Measurements from ENCODE around the gene RFXAP. TPM values are rescaled to one million over a fixed set of nuclear protein-coding genes. Genes with fewer than 3 reads are reported as not detected.

The RFXAP gene
- total RNA-seq, 1 experiment from 2014 or later: 4.4 TPM

- no peak overlapping the region for H3K9ac ChIP-seq (ENCODE audit: low read length)
- no peaks in the 10 kb centered on the region for H3K27me3 ChIP-seq (ENCODE audit: insufficient read depth, low read length)
- no peak overlapping the region for H3K4me3 ChIP-seq (replicated peaks in 1 of 2; ENCODE audit: low read depth in 1 of 2, low read length in 2 of 2)
- H4K20me1 ChIP-seq (ENCODE audit: insufficient read depth): no peaks in the 10 kb centered on the region
- H3K79me2 ChIP-seq (ENCODE audit: insufficient read depth, low read length): no peaks in the 10 kb centered on the region
- POLR2A ChIA-PET: no interaction called here
- H3K4me1 ChIP-seq (ENCODE audit: control insufficient read depth in 1 of 2, insufficient read depth in 2 of 2, low read length in 2 of 2): no peaks in the 10 kb centered on the region
- no peak overlapping the region for H2AFZ ChIP-seq (ENCODE audit: low read depth, low read length, poor library complexity, severe bottlenecking)
- H3K4me2 ChIP-seq (ENCODE audit: low read length): no peak overlapping the region
- no TSS peak for BruUV-seq (replicated peaks)
- TF ChIP-seq FOSL1 (IDR thresholded peaks at IDR 0.05; ENCODE audit: low read depth) (no peak), REST (IDR thresholded peaks at IDR 0.05; ENCODE audit: low read depth) (no peak), MAX (IDR thresholded peaks at IDR 0.05) (no peak), EGR1 (IDR thresholded peaks at IDR 0.05; ENCODE audit: low read depth) (no peak), ZNF274 (IDR thresholded peaks at IDR 0.05; ENCODE audit: low read depth, low read length) (no peak), SP1 (IDR thresholded peaks at IDR 0.05; ENCODE audit: low read depth) (no peak), CBX3 (IDR thresholded peaks at IDR 0.05; ENCODE audit: low read depth) (no peak), POLR2A (IDR thresholded peaks at IDR 0.05; ENCODE audit: borderline replicate concordance, extremely low read depth, insufficient read depth, insufficient read length) (no peak), CTCF (IDR thresholded peaks at IDR 0.05 in 2 of 3, conservative IDR thresholded peaks at IDR 0.05 in 1 of 3; ENCODE audit: borderline replicate concordance in 1 of 3, insufficient read depth in 1 of 3, low read depth in 2 of 3, low read length in 2 of 3) (no peak)
- ATAC-seq: no peak
- no peaks in the 10 kb centered on the region for H3K9me2 ChIP-seq (ENCODE audit: insufficient read depth)
- no peaks in the 10 kb centered on the region for H3K9me3 ChIP-seq (ENCODE audit: control insufficient read depth in 1 of 2, insufficient read depth in 1 of 2, low read depth in 1 of 2, low read length in 2 of 2)
- RAD21 ChIA-PET (ENCODE audit: low non-redundant PET in 1 of 2, low total read pairs in 2 of 2, uncharacterized antibody in 2 of 2, unreplicated experiment in 2 of 2): no interaction called here
- H3K36me3 ChIP-seq (ENCODE audit: control insufficient read depth in 1 of 2, insufficient read depth in 2 of 2, low read length in 2 of 2): no peaks in the 10 kb centered on the region
- CTCF ChIA-PET: no interaction called here
- no peak overlapping the region for H3K27ac ChIP-seq (ENCODE audit: low read depth, low read length)
- DNase-seq (ENCODE audit: low read depth, low spot score): no peak
- intact Hi-C loops (cut with micrococcal nuclease): no loop called here
Observed at GRCh38 chr13:36804588-36804987, 14.4 kb upstream of the RFXAP start.

All from HCT116 (cell line).